ENCODE data around the gene TMEM141. TPM values are rescaled to one million over a fixed set of nuclear protein-coding genes. Genes with fewer than 3 reads are reported as not detected.
"Not testable (repeated sequence)": the region's sequence is repeated elsewhere in the genome, so short reads cannot be mapped to it uniquely, and the experiment has no call there.

TMEM141 gene
- total RNA-seq, 4 donors from 2014 or later: 71.1 to 148 (median 115) TPM

- Histone ChIP-seq H3K27ac (no peak overlapping the region), H3K9me3 (no peaks in the 10 kb centered on the region), H3K4me1 (no peaks in the 10 kb centered on the region), H3K27me3 (no peaks in the 10 kb centered on the region), H3K36me3 (peaks cover 84% of the 10 kb centered on the region), H3K4me3 (no peak overlapping the region)
- TF ChIP-seq CTCF (IDR thresholded peaks at IDR 0.05) (no peak), EP300 (IDR thresholded peaks at IDR 0.05) (no peak), POLR2A (IDR thresholded peaks at IDR 0.05) (no peak), POLR2AphosphoS5 (IDR thresholded peaks at IDR 0.05) (no peak)
- 98% methylated on average over 9 of the region's 41 CpGs for WGBS
- no peak for DNase-seq (ENCODE audit: low spot score in 2 of 2)
These were observed 39.1 kb downstream of the TMEM141 start for GRCh38 chr9:136829981-136830885.

- peaks cover 80% of the 10 kb centered on the region for H3K36me3 ChIP-seq
- no peak for TF ChIP-seq POLR2AphosphoS5 (IDR thresholded peaks at IDR 0.05)
- TF ChIP-seq CTCF (IDR thresholded peaks at IDR 0.05): no peak
- TF ChIP-seq POLR2A (IDR thresholded peaks at IDR 0.05): no peak
- TF ChIP-seq EP300 (IDR thresholded peaks at IDR 0.05): no peak
These were observed 40.0 kb downstream of the TMEM141 start for GRCh38 chr9:136831002-136831719.

GRCh38 chr9:136831720-136832104 lies 40.6 kb downstream of the TMEM141 start:
- Histone ChIP-seq H3K4me3 (no peak overlapping the region), H3K27ac (no peak overlapping the region), H3K36me3 (peaks cover 79% of the 10 kb centered on the region), H3K4me1 (no peaks in the 10 kb centered on the region), H3K27me3 (no peaks in the 10 kb centered on the region), H3K9me3 (no peaks in the 10 kb centered on the region)
- WGBS: 94% methylated on average over 11 of the region's 23 CpGs
- TF ChIP-seq EP300 (IDR thresholded peaks at IDR 0.05) (no peak), CTCF (IDR thresholded peaks at IDR 0.05) (no peak), POLR2AphosphoS5 (IDR thresholded peaks at IDR 0.05) (no peak), POLR2A (IDR thresholded peaks at IDR 0.05) (no peak)
- DNase-seq (ENCODE audit: low spot score in 2 of 2): no peak

More at GRCh38 chr9:136831002-136831719, 40.0 kb downstream of the TMEM141 start:
- Histone ChIP-seq H3K4me3 (no peak overlapping the region), H3K27me3 (no peaks in the 10 kb centered on the region), H3K9me3 (no peaks in the 10 kb centered on the region), H3K27ac (no peak overlapping the region), H3K4me1 (no peaks in the 10 kb centered on the region)
- DNase-seq (ENCODE audit: low spot score in 2 of 2): no peak
- 90% methylated on average over 28 of the region's 30 CpGs for WGBS

- Histone ChIP-seq H3K4me1 (no peaks in the 10 kb centered on the region), H3K27ac (no peak overlapping the region), H3K9me3 (no peaks in the 10 kb centered on the region), H3K4me3 (no peak overlapping the region), H3K27me3 (no peaks in the 10 kb centered on the region), H3K36me3 (peaks cover 77% of the 10 kb centered on the region)
- 100% methylated on average over 1 of the region's 9 CpGs for WGBS
- no peak for DNase-seq (ENCODE audit: low spot score in 2 of 2)
- TF ChIP-seq POLR2A (IDR thresholded peaks at IDR 0.05) (no peak), EP300 (IDR thresholded peaks at IDR 0.05) (no peak), POLR2AphosphoS5 (IDR thresholded peaks at IDR 0.05) (no peak)
These were observed 41.4 kb downstream of the TMEM141 start for GRCh38 chr9:136832581-136832980.

- H3K27ac ChIP-seq; H3K27me3 ChIP-seq; H3K9me3 ChIP-seq; H3K4me3 ChIP-seq; H3K4me1 ChIP-seq; DNase-seq (ENCODE audit: low spot score in 2 of 2): not testable (repeated sequence)
- 66% methylated on average over 11 of the region's 16 CpGs for WGBS
- H3K36me3 ChIP-seq: peaks cover 78% of the 10 kb centered on the region
These were observed 42.4 kb downstream of the TMEM141 start for GRCh38 chr9:136833381-136834048.

Measured in suprapubic skin (tissue), 4 donors.